Adrenal gland (tissue), 12 donors: ENCODE measurements around the gene SPDYC. TPM values are rescaled to one million over a fixed set of nuclear protein-coding genes. Genes with fewer than 3 reads are reported as not detected.

Source experiments
- DNase-seq, 7 donors: peaks; one replicate each; pipeline ENCODE4 v3.0.0-alpha.2; 2019 to 2020
- H3K27ac ChIP-seq, 5 donors: fragments of 200-600 bp; sonication (generic) in 4 of 5; 1 replicate in 3 of 5; 2 replicates in 2 of 5; pipeline versions ENCODE4 v1.5.1 to v1.8.0; 2016 to 2020; ENCODE audit warnings: mild to moderate bottlenecking in 1 of 5
- H3K27me3 ChIP-seq: fragments of 200-600 bp; 2 replicates; pipeline ENCODE4 v1.8.0; 2021
- H3K36me3 ChIP-seq, 2 donors: fragments of 200-600 bp; replicated peaks in 1 of 2; 1 replicate in 1 of 2; 2 replicates in 1 of 2; pipeline versions ENCODE4 v1.5.1 to v1.8.0; 2018 to 2022
- H3K4me1 ChIP-seq, 2 donors: fragments of 200-600 bp; replicated peaks in 1 of 2; 1 replicate in 1 of 2; 2 replicates in 1 of 2; pipeline versions ENCODE4 v1.5.1 to v1.8.0; 2018 to 2021
- H3K4me3 ChIP-seq, 4 donors: fragments of 200-600 bp; sonication (generic) in 3 of 4; one replicate each; pipeline ENCODE4 v1.5.1; 2016 to 2018
- H3K9me3 ChIP-seq, 3 donors: fragments of 200-600 bp; sonication (generic) in 1 of 3; replicated peaks in 1 of 3; 1 replicate in 2 of 3; 2 replicates in 1 of 3; pipeline versions ENCODE4 v1.5.1 to v1.8.0; 2016 to 2021
- POLR2A ChIP-seq, 2 donors: fragments of 450-650 bp; IDR thresholded peaks; one replicate each; pipeline ENCODE4 v1.6.1; 2017; ENCODE audit warnings: antibody characterized with exemption in 2 of 2, mild to moderate bottlenecking in 2 of 2, moderate library complexity in 1 of 2
- WGBS, 4 donors: extraction: QIAGEN DNeasy Blood & Tissue Kit in 2 of 4; methylation state at CpG; one replicate each; pipeline versions ENCODE4 v1.1.5 to v1.1.7; 2013 to 2017; 5-methylcytosine and 5-hydroxymethylcytosine counted together
- intact Hi-C, 2 donors: fragments of 100-400 bp; cut with DNase I; formaldehyde crosslinking; loops; one replicate each; pipeline versions ENCODE4 v1.14.1 to v1.15.0; 2022 to 2023
- polyA plus RNA-seq, 3 donors: library from polyadenylated mRNA; stranded (reverse); fragments of 200-250 nt in 2 of 3; fragments of 350-450 nt in 1 of 3; fragmentation: Illumina TruSeq in 1 of 3; extraction: RNeasy Lipid Tissue Mini Kit (QIAGEN cat#74804) in 1 of 3; gene quantifications; one replicate each; pipeline ENCODE4 v1.2.3, GENCODE V29; 2013 to 2014
- total RNA-seq, 9 donors: library from RNA; depleted of rRNA in 4 of 9; stranded (reverse); fragments of >200 nt in 4 of 9; fragments of 120-200 nt in 1 of 9; fragmentation: NEBNext Ultra II Directional in 1 of 9; extraction: Animal tissue kit (Norgen Biotek cat#: 25700) in 1 of 9; gene quantifications; one replicate each; pipeline versions ENCODE4 v1.1.0 to v1.2.4, GENCODE V29; 2013 to 2023
- TF ChIP-seq, protein P1 (sequence below), 6 experiments: fragments of 450-650 bp in 4 of 6; fragments of 200-600 bp in 2 of 6; sonication (generic) in 1 of 6; IDR thresholded peaks; 1 replicate in 5 of 6; 2 replicates in 1 of 6; pipeline versions ENCODE4 v1.5.1 to v1.8.0; 2016 to 2021; ENCODE audit warnings: antibody characterized with exemption in 6 of 6, mild to moderate bottlenecking in 2 of 6, moderate library complexity in 1 of 6
- donor health status: healthy with polysubstance abuse.
- donor health status: Bipolar disorder and iron deficiency.
- donor health status: DM: yes; HTN: yes; CAD: no.
- donor health status: DM: no; HTN: no; CAD: no.
- donor health status: DM: no; HTN: no; CAD: no.
- donor health status: DM: yes; HTN: yes; CAD: no.

SPDYC gene
- total and polyA plus RNA-seq, 12 donors, result 0.10 TPM; not detected in 11

DNA sequence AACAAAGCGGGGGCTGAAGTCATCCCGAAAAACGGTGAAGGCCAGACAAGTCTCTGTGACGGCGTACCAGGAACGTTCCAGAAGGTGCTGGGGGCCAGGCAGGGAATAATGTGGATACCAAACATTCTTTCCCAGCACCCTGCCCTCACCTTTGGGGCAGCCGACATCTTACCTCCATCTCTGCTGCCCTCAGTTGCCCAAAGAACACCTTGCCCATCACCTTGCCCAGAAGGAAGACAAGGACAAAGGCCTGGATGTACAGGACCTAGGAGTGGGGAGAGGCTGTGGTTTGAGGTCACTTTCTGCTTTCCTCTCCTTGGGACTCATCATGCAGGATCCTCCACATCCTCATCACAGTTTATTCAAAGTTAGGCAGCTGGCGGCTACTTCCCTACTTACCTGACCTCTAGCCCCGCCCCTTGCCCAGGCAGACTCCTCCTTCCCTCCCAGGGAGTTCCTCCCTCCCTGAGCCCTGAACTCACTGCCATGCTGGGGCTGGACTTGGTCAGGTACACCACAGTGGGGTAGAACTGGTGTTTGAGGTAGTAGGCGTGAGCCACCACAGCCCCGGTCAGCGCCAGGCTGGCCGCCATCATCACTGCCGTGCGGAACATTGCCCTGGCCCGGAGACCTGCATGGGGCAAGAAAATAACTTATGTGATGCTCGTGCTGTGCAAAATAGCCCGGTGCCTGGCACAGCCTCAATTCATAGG, 36.9 kb upstream of the SPDYC start:
- H3K27ac ChIP-seq, result peak overlapping the region; percentile 80 to 98 (median 96)
- peak in 5 of 7 donors; percentile 48 to 73 (median 62) for DNase-seq
- peaks cover 0 to 50% of the 10 kb centered on the region in 2 donors for H3K36me3 ChIP-seq
- 32 to 39% (median 34%) methylated on average over 15 to 18 of the region's 18 CpGs for WGBS, 4 donors
- intact Hi-C loops, result no loop called here
- no peaks in the 10 kb centered on the region for H3K27me3 ChIP-seq
- H3K4me1 ChIP-seq, result peaks cover 18 to 41% of the 10 kb centered on the region in 2 donors
- H3K4me3 ChIP-seq, result peak overlapping the region in 3 of 4 donors; percentile 52 to 92 (median 78)
- no peaks in the 10 kb centered on the region for H3K9me3 ChIP-seq
- TF ChIP-seq POLR2A (IDR thresholded peaks at IDR 0.05), result no peak
- TF ChIP-seq, protein P1, sequence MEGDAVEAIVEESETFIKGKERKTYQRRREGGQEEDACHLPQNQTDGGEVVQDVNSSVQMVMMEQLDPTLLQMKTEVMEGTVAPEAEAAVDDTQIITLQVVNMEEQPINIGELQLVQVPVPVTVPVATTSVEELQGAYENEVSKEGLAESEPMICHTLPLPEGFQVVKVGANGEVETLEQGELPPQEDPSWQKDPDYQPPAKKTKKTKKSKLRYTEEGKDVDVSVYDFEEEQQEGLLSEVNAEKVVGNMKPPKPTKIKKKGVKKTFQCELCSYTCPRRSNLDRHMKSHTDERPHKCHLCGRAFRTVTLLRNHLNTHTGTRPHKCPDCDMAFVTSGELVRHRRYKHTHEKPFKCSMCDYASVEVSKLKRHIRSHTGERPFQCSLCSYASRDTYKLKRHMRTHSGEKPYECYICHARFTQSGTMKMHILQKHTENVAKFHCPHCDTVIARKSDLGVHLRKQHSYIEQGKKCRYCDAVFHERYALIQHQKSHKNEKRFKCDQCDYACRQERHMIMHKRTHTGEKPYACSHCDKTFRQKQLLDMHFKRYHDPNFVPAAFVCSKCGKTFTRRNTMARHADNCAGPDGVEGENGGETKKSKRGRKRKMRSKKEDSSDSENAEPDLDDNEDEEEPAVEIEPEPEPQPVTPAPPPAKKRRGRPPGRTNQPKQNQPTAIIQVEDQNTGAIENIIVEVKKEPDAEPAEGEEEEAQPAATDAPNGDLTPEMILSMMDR (IDR thresholded peaks at IDR 0.05), result no peak

DNA sequence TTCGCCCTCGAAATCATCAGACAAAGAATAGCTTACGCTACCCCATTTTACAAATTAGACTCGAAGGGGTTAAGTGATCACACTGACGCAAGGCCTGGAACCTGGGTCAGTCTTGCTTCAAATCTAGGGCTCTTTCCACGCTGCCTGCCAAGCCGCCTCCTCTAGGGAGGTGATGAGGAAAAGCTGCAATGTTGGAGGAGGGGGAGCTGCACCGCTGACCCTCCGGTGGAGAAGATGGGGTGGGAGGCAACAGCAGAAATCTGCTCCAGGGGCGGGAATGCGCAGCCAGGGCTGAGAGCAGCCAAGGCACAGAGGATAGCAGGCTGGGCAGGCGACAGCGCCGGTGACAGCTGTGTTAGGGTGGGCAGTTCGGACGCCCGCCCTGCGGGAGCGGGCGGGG, 36.3 kb upstream of the SPDYC start:
- H3K27me3 ChIP-seq, result no peaks in the 10 kb centered on the region
- no peak for TF ChIP-seq POLR2A (IDR thresholded peaks at IDR 0.05)
- TF ChIP-seq, protein P1 (IDR thresholded peaks at IDR 0.05), result no peak
- peak overlapping the region; percentile 80 to 98 (median 96) for H3K27ac ChIP-seq
- H3K36me3 ChIP-seq, result peaks cover 0 to 44% of the 10 kb centered on the region in 2 donors
- no peaks in the 10 kb centered on the region for H3K9me3 ChIP-seq
- WGBS, 4 donors, result 0 to 3% (median 1%) methylated on average over 12 to 20 of the region's 20 CpGs
- peak in 6 of 7 donors; percentile 56 to 73 (median 68) for DNase-seq
- H3K4me3 ChIP-seq, result peak overlapping the region; percentile 52 to 92 (median 84)
- H3K4me1 ChIP-seq, result peaks cover 18 to 38% of the 10 kb centered on the region in 2 donors
- intact Hi-C loops, result no loop called here

DNA sequence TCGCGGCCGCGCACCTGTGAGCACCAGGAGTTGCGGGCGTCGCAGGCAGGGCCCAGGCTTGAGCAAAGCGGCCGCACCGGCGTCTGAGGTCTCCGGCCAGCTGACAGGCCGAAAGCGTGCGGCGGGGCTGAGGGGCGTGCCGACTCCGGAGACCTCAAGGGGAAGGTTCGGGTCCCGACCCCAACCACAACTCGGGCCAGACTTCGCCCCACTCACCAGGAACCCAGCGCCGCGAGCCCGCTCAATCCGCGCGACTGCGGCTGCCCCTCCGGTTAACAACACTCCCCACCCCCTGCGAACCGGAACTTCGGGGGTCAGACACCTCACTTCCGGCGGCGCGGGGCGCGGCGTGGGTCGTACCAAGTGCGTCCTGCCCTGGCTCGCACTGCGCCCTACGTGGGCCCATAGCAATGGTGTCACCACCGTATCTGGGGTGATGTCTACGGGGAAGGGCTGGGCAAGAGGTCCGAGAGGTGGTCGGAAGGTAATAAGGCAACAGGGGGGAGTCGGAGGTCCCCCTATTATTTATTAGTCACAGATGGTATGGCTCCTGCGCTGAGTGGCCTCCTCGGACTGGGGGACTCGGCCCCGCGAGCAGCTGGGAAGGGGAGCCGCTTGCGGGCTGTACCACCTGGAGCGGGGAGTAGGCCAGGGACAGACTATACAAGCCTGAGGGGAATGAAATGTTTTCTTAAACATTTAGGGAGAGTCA, 35.6 kb upstream of the SPDYC start, which contains the start of gene SYVN1:
Gene SYVN1 (minus strand): TSS at position 280 of the 712 bp plus-strand sequence. CDS start 918 bp downstream, outside the sequence.
- intact Hi-C loops, result no loop called here
- TF ChIP-seq POLR2A (IDR thresholded peaks at IDR 0.05), result peak; percentile 88 to 92
- TF ChIP-seq, protein P1 (IDR thresholded peaks at IDR 0.05), result no peak

More for the DNA sequence above, 35.6 kb upstream of the SPDYC start, which contains the start of gene SYVN1:
- Histone ChIP-seq H3K4me3 (peak within 1 kb of the TSS; percentile 52 to 92 (median 84)), H3K36me3 (peaks cover 0 to 37% of the 10 kb centered on the region in 2 donors), H3K27ac (peak within 1 kb of the TSS; percentile 80 to 98 (median 96)), H3K4me1 (peaks cover 18 to 31% of the 10 kb centered on the region in 2 donors), H3K27me3 (no peaks in the 10 kb centered on the region), H3K9me3 (no peaks in the 10 kb centered on the region)
- 0 to 1% (median 1%) methylated on average over 16 to 60 of the region's 60 CpGs for WGBS, 4 donors
- DNase-seq, result peak; percentile 90 to 94 (median 92)
